ENCODE measurements around the gene CNOT6. TPM values are rescaled to one million over a fixed set of nuclear protein-coding genes. Genes with fewer than 3 reads are reported as not detected.

The CNOT6 gene
- total RNA-seq, 3 donors from 2014 or later (not counting 1 experiment from before 2014, with no cell fraction given): 20.9 to 32.4 (median 26.1) TPM

GRCh38 chr5:180467028-180467975 lies 26.9 kb upstream of the CNOT6 start:
- 81% methylated on average over 22 of the region's 22 CpGs for WGBS (ENCODE audit: insufficient coverage)
- intact Hi-C loops (cut with micrococcal nuclease): no loop called here
- Histone ChIP-seq H3K27me3 (ENCODE audit: control insufficient read depth, insufficient read depth, low read length) (no peaks in the 10 kb centered on the region), H3K27ac (ENCODE audit: low read length) (no peak overlapping the region), H3K4me3 (ENCODE audit: low read length) (no peak overlapping the region), H3K4me1 (ENCODE audit: control insufficient read depth, insufficient read depth, low read length) (peaks cover 5% of the 10 kb centered on the region), H3K36me3 (ENCODE audit: control insufficient read depth, insufficient read depth, low read length) (no peaks in the 10 kb centered on the region), H3K9me3 (ENCODE audit: control insufficient read depth, insufficient read depth, low read length) (no peaks in the 10 kb centered on the region)
- Mint-ChIP-seq H3K36me3 (no peaks in the 10 kb centered on the region), H3K4me1 (no peaks in the 10 kb centered on the region), H3K4me3 (no peak overlapping the region), H3K27ac (no peak overlapping the region), H3K9me3 (no peaks in the 10 kb centered on the region), H3K27me3 (ENCODE audit: low read depth in 2 of 2) (peaks cover 7 to 13% of the 10 kb centered on the region in 2 donors)
- TF ChIP-seq CTCF (IDR thresholded peaks at IDR 0.05): no peak
- DNase-seq (no peak), ATAC-seq (no peak)

- no peak for TF ChIP-seq CTCF (IDR thresholded peaks at IDR 0.05)
- Histone ChIP-seq H3K27me3 (ENCODE audit: control insufficient read depth, insufficient read depth, low read length) (no peaks in the 10 kb centered on the region), H3K27ac (ENCODE audit: low read length) (no peak overlapping the region), H3K9me3 (ENCODE audit: control insufficient read depth, insufficient read depth, low read length) (no peaks in the 10 kb centered on the region), H3K4me1 (ENCODE audit: control insufficient read depth, insufficient read depth, low read length) (peaks cover 5% of the 10 kb centered on the region), H3K4me3 (ENCODE audit: low read length) (no peak overlapping the region), H3K36me3 (ENCODE audit: control insufficient read depth, insufficient read depth, low read length) (no peaks in the 10 kb centered on the region)
- intact Hi-C loops (cut with micrococcal nuclease): no loop called here
- WGBS (ENCODE audit: insufficient coverage): 90% methylated on average over 18 of the region's 18 CpGs
- ATAC-seq (no peak), DNase-seq (no peak)
- Mint-ChIP-seq H3K27ac (no peak overlapping the region), H3K4me3 (no peak overlapping the region), H3K27me3 (ENCODE audit: low read depth in 2 of 2) (peaks cover 7 to 11% of the 10 kb centered on the region in 2 donors), H3K4me1 (no peaks in the 10 kb centered on the region), H3K9me3 (no peaks in the 10 kb centered on the region), H3K36me3 (no peaks in the 10 kb centered on the region)
Observed at GRCh38 chr5:180467989-180468731, 26.0 kb upstream of the CNOT6 start.

GRCh38 chr5:180468732-180469585 lies 25.2 kb upstream of the CNOT6 start:
- no peak overlapping the region for H3K27ac Mint-ChIP-seq
- no peaks in the 10 kb centered on the region for H3K36me3 Mint-ChIP-seq
- ATAC-seq (no peak), DNase-seq (no peak)
- no peaks in the 10 kb centered on the region for H3K36me3 ChIP-seq (ENCODE audit: control insufficient read depth, insufficient read depth, low read length)
- intact Hi-C loops (cut with micrococcal nuclease): no loop called here
- no peaks in the 10 kb centered on the region for H3K4me1 Mint-ChIP-seq
- H3K27me3 ChIP-seq (ENCODE audit: control insufficient read depth, insufficient read depth, low read length): no peaks in the 10 kb centered on the region
- TF ChIP-seq CTCF (IDR thresholded peaks at IDR 0.05): no peak
- H3K27ac ChIP-seq (ENCODE audit: low read length): no peak overlapping the region
- no peak overlapping the region for H3K4me3 ChIP-seq (ENCODE audit: low read length)
- H3K4me1 ChIP-seq (ENCODE audit: control insufficient read depth, insufficient read depth, low read length): peaks cover 5% of the 10 kb centered on the region
- no peaks in the 10 kb centered on the region for H3K9me3 Mint-ChIP-seq
- H3K4me3 Mint-ChIP-seq: no peak overlapping the region
- H3K27me3 Mint-ChIP-seq (ENCODE audit: low read depth in 2 of 2): peaks cover 7 to 10% of the 10 kb centered on the region in 2 donors
- H3K9me3 ChIP-seq (ENCODE audit: control insufficient read depth, insufficient read depth, low read length): no peaks in the 10 kb centered on the region
- 86% methylated on average over 22 of the region's 22 CpGs for WGBS (ENCODE audit: insufficient coverage)
